ENCODE measurements around the gene CHAD. TPM values are rescaled to one million over a fixed set of nuclear protein-coding genes. Genes with fewer than 3 reads are reported as not detected.

Gene CHAD
- total and polyA plus RNA-seq, 2 of the 4 experiments (the other 2 are of a cell fraction) = 0.03 TPM; not detected in 1

DNA sequence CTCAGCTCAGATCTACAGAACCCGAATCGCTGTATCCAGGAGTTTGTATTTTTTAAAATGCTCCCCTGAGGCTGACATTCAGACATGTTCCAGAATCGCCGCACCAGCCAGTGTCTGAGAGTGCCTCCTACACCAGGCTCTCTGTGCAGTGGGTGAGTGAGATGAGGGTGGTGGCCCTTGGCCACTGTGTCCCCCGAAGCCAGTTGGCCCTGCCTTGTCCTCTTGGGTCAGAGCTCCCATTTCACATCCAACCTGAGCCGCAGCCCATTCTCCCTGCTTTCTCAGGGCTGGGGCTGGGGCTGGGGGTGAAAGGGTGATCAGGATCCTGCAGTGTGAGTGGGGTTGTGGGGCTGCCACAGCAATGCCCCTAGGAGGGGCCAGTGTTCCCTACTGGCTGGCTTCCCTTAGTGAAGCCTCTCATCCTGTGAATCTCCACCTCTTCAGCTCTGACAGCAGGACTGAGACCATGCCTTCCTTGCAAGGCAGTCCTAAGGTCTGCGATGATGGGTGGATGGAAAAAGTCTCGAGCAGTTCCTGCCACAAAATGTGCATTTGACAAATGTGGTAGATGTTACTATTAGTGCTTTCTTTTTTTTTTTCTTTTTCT, 26.6 kb upstream of the CHAD start:
- no peak overlapping the region for H2AFZ ChIP-seq (replicated peaks; ENCODE audit: low read length, poor library complexity)
- TF ChIP-seq CTCF (conservative IDR thresholded peaks at IDR 0.05; ENCODE audit: low read depth, low read length) (no peak), CHD1 (IDR thresholded peaks at IDR 0.05; ENCODE audit: low read depth, low read length) (no peak), RAD21 (IDR thresholded peaks at IDR 0.05; ENCODE audit: low read length) (no peak), FOS (IDR thresholded peaks at IDR 0.05; ENCODE audit: low read depth, low read length) (no peak), ELK1 (IDR thresholded peaks at IDR 0.05; ENCODE audit: borderline replicate concordance, low read depth, low read length) (no peak), NFE2L2 (IDR thresholded peaks at IDR 0.05; ENCODE audit: low read depth, low read length) (no peak), POLR2A (IDR thresholded peaks at IDR 0.05; ENCODE audit: low read depth, low read length) (no peak), BHLHE40 (IDR thresholded peaks at IDR 0.05; ENCODE audit: low read depth, low read length) (no peak), MAFK (IDR thresholded peaks at IDR 0.05; ENCODE audit: low read depth, low read length) (no peak), RFX5 (IDR thresholded peaks at IDR 0.05; ENCODE audit: low read depth, low read length) (no peak), RCOR1 (IDR thresholded peaks at IDR 0.05; ENCODE audit: insufficient replicate concordance, low read length) (no peak), SMC3 (IDR thresholded peaks at IDR 0.05; ENCODE audit: low read depth, low read length) (no peak), CEBPB (IDR thresholded peaks at IDR 0.05; ENCODE audit: low read depth, low read length) (no peak), MAZ (IDR thresholded peaks at IDR 0.05; ENCODE audit: borderline replicate concordance, low read depth, low read length) (no peak), MXI1 (IDR thresholded peaks at IDR 0.05; ENCODE audit: borderline replicate concordance, low read depth, low read length) (no peak)
- TF ChIP-seq, protein P1, sequence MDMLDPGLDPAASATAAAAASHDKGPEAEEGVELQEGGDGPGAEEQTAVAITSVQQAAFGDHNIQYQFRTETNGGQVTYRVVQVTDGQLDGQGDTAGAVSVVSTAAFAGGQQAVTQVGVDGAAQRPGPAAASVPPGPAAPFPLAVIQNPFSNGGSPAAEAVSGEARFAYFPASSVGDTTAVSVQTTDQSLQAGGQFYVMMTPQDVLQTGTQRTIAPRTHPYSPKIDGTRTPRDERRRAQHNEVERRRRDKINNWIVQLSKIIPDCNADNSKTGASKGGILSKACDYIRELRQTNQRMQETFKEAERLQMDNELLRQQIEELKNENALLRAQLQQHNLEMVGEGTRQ (IDR thresholded peaks at IDR 0.05; ENCODE audit: low read depth, low read length) = no peak
- ChIA-PET POLR2A (ENCODE audit: unreplicated experiment) (interaction anchor here (0.6 kb wide), 1 partner anchor 98 kb away, joined by 4 read pairs; the partner anchor contains the start of gene LRRC59), CTCF (no interaction called here)
- H3K36me3 ChIP-seq (ENCODE audit: control insufficient read depth, insufficient read depth, low read length) = no peaks in the 10 kb centered on the region
- no peak overlapping the region for H4K8ac ChIP-seq (ENCODE audit: low read depth in 2 of 2, low read length in 2 of 2)
- in situ Hi-C loops (cut with MboI; ENCODE audit: low sequenced_read_pairs) = no loop called here
- no peaks in the 10 kb centered on the region for H3K79me1 ChIP-seq (ENCODE audit: low read depth in 1 of 2, low read length in 2 of 2)
- H3K14ac ChIP-seq (replicated peaks; ENCODE audit: low read depth, low read length) = no peak overlapping the region
- no peaks in the 10 kb centered on the region for H3K4me1 ChIP-seq (ENCODE audit: control insufficient read depth, insufficient read depth, low read length)
- H3K4ac ChIP-seq (ENCODE audit: low read depth, low read length) = no peak overlapping the region
- H4K5ac ChIP-seq (ENCODE audit: low read depth, low read length) = no peak overlapping the region
- DNase-seq = no peak
- no peaks in the 10 kb centered on the region; the same call in none of the 2 replicates for H3K27me3 ChIP-seq (ENCODE audit: control insufficient read depth, insufficient read depth, low read length)
- intact Hi-C loops (cut with micrococcal nuclease) = no loop called here
- no peak overlapping the region for H3K4me3 ChIP-seq (ENCODE audit: insufficient read depth, low read depth, low read length)
- no peaks in the 10 kb centered on the region for H4K20me1 ChIP-seq (ENCODE audit: insufficient read depth, low read length)
- no peaks in the 10 kb centered on the region for H3K9me3 ChIP-seq (ENCODE audit: control insufficient read depth, insufficient read depth, low read length)
- no peak overlapping the region for H4K91ac ChIP-seq (ENCODE audit: insufficient read depth, low read depth, low read length)
- no peak overlapping the region for H2AK9ac ChIP-seq (replicated peaks; ENCODE audit: low read depth, low read length, poor library complexity)
- no peak overlapping the region for H2BK5ac ChIP-seq (ENCODE audit: low read depth, low read length, poor library complexity, severe bottlenecking)
- no peak for ATAC-seq (ENCODE audit: low read depth)
- no TSS peak for BruUV-seq (replicated peaks)
- no peak overlapping the region for H2AK5ac ChIP-seq (ENCODE audit: low read depth, low read length)
- no peak overlapping the region for H2BK120ac ChIP-seq (ENCODE audit: low read depth, low read length)
- H3K9me1 ChIP-seq (ENCODE audit: insufficient read depth, low read length) = no peaks in the 10 kb centered on the region
- H3K23ac ChIP-seq (ENCODE audit: low read depth, low read length) = no peak overlapping the region
- H2BK15ac ChIP-seq (ENCODE audit: low read depth, low read length) = no peak overlapping the region
- H2BK20ac ChIP-seq (ENCODE audit: low read depth, low read length) = no peak overlapping the region
- no peak overlapping the region for H3K9ac ChIP-seq (ENCODE audit: low read depth, low read length)
- H3K4me2 ChIP-seq (ENCODE audit: low read depth, low read length) = no peak overlapping the region
- no CpG with 5 or more reads among the region's 8 CpGs for WGBS, 2 experiments (ENCODE audit: extremely low coverage in 2 of 2, insufficient read length in 1 of 2)
- no peak overlapping the region for H3K27ac ChIP-seq (ENCODE audit: insufficient read depth, low read length)
- no peak overlapping the region for H3K56ac ChIP-seq (ENCODE audit: extremely low read depth, insufficient read depth, low read length)
- dilution Hi-C loops (cut with HindIII; ENCODE audit: low sequenced_read_pairs, unreplicated experiment) = no loop called here
- H3K18ac ChIP-seq (ENCODE audit: low read depth, low read length) = no peak overlapping the region
